Activated CD8-positive, alpha-beta memory T cell treated with anti-CD3 and anti-CD28 coated beads, Interleukin-2, amount 50 U/mL, for 1 hour (primary cell): ENCODE results near the gene TAS1R3.

Experiments
- DNase-seq: peaks from one replicate; pipeline ENCODE4 v3.0.0-alpha.2; 2020; ENCODE audit errors: extremely low read depth

Gene TAS1R3

GRCh38 chr1:1371746-1372711 is 40.9 kb downstream of the TAS1R3 start:
- no peak for DNase-seq

GRCh38 chr1:1373051-1373814 is 42.2 kb downstream of the TAS1R3 start:
- no peak for DNase-seq

- no peak for DNase-seq
Measured at GRCh38 chr1:1373815-1374588, 42.9 kb downstream of the TAS1R3 start.

- no peak for DNase-seq
Measured at GRCh38 chr1:1374589-1374928, 43.5 kb downstream of the TAS1R3 start.

- peak; percentile 92 for DNase-seq
Measured at GRCh38 chr1:1374929-1375662, 44.0 kb downstream of the TAS1R3 start, which contains the start of gene AURKAIP1. Gene AURKAIP1, minus strand, starts transcription at chr1:1375207. Its CDS starts 451 bp downstream, at chr1:1374756.

GRCh38 chr1:1376551-1377226 is 45.6 kb downstream of the TAS1R3 start:
- no peak for DNase-seq

- DNase-seq = no peak
Measured at GRCh38 chr1:1377540-1378205, 46.6 kb downstream of the TAS1R3 start.

- no peak for DNase-seq
Measured at GRCh38 chr1:1380860-1381259, 49.8 kb downstream of the TAS1R3 start.

GRCh38 chr1:1381294-1381693 is 50.2 kb downstream of the TAS1R3 start:
- no peak for DNase-seq
